Renal cortex interstitium (tissue), 3 donors: ENCODE measurements around the gene TMEM196. TPM values are rescaled to one million over a fixed set of nuclear protein-coding genes. Genes with fewer than 3 reads are reported as not detected.

Experiments used
- polyA plus RNA-seq, 3 donors: library from polyadenylated mRNA; unstranded; fragments of 120-200 nt; gene quantifications; one replicate each; pipeline ENCODE4 v1.2.1, GENCODE V29; 2013; ENCODE audit not compliant: insufficient read length in 3 of 3

The TMEM196 gene
- polyA plus RNA-seq, 3 donors = 0.10 TPM; not detected in 2

Other genes with a start within 250 kb of the TMEM196 start
- gene POLR1F, start 64.6 kb downstream of the TMEM196 start, polyA plus RNA-seq = 10 to 100 TPM; 19.4 to 23.9 (median 23.9) TPM